GM18520 (cell line): ENCODE results near the gene SPINK1.
"Not testable (repeated sequence)": the region's sequence is repeated elsewhere in the genome, so short reads cannot be mapped to it uniquely, and the experiment has no call there.

Experiments used
- ATAC-seq: cut with Tn5 transposase; IDR thresholded peaks from one replicate; pipeline ENCODE4 v1.9.1; 2021; ENCODE audit not compliant: unreplicated experiment

SPINK1 gene

GRCh38 chr5:147831465-147831864 lies at the start of gene SPINK1:
Gene SPINK1, minus strand, starts transcription at chr5:147831671. Its CDS starts 94 bp downstream, at chr5:147831577.
- no peak for ATAC-seq

GRCh38 chr5:147880487-147880886 lies 49.0 kb upstream of the SPINK1 start:
- ATAC-seq, result no peak

- no peak for ATAC-seq
Observed at GRCh38 chr5:147879784-147880183, 48.3 kb upstream of the SPINK1 start.

- ATAC-seq, result no peak
Observed at GRCh38 chr5:147878066-147878759, 46.7 kb upstream of the SPINK1 start, which contains the start of gene SCGB3A2. Gene SCGB3A2, plus strand, starts transcription at chr5:147878711. Its CDS starts 93 bp downstream, at chr5:147878804.

GRCh38 chr5:147876626-147877025 lies 45.2 kb upstream of the SPINK1 start:
- ATAC-seq, result no peak

- no peak for ATAC-seq
Observed at GRCh38 chr5:147876141-147876540, 44.7 kb upstream of the SPINK1 start.

GRCh38 chr5:147874910-147875367 lies 43.5 kb upstream of the SPINK1 start:
- ATAC-seq, result no peak

GRCh38 chr5:147874118-147874875 lies 42.8 kb upstream of the SPINK1 start:
- ATAC-seq, result not testable (repeated sequence)

- not testable (repeated sequence) for ATAC-seq
Observed at GRCh38 chr5:147872744-147873435, 41.4 kb upstream of the SPINK1 start.

GRCh38 chr5:147871980-147872549 lies 40.6 kb upstream of the SPINK1 start:
- ATAC-seq, result not testable (repeated sequence)

- ATAC-seq, result not testable (repeated sequence)
Observed at GRCh38 chr5:147869892-147870291, 38.4 kb upstream of the SPINK1 start.

GRCh38 chr5:147869112-147869511 lies 37.6 kb upstream of the SPINK1 start:
- no peak for ATAC-seq

GRCh38 chr5:147863454-147864158 lies 32.1 kb upstream of the SPINK1 start:
- no peak for ATAC-seq

- ATAC-seq, result no peak
Observed at GRCh38 chr5:147860641-147861025, 29.2 kb upstream of the SPINK1 start.

- no peak for ATAC-seq
Observed at GRCh38 chr5:147859962-147860640, 28.6 kb upstream of the SPINK1 start.

- ATAC-seq, result no peak
Observed at GRCh38 chr5:147858565-147858964, 27.1 kb upstream of the SPINK1 start.

- ATAC-seq, result peak; percentile 76
Observed at GRCh38 chr5:147857302-147858129, 26.0 kb upstream of the SPINK1 start.

- ATAC-seq, result no peak
Observed at GRCh38 chr5:147856801-147857200, 25.3 kb upstream of the SPINK1 start.

- ATAC-seq, result no peak
Observed at GRCh38 chr5:147855774-147856069, 24.3 kb upstream of the SPINK1 start.
